Body of pancreas (tissue), 4 donors: Measurements from ENCODE around the gene PKD1L1. TPM values are rescaled to one million over a fixed set of nuclear protein-coding genes. Genes with fewer than 3 reads are reported as not detected.

Source experiments
- ATAC-seq: fragments of 150-250 bp; one replicate; pipeline ENCODE4 v1.9.1; 2016
- DNase-seq, 4 donors: peaks; one replicate each; pipeline ENCODE4 v3.0.0-alpha.2; 2019
- H3K27ac ChIP-seq, 4 donors: fragments of 200-600 bp; sonication (generic); 1 replicate in 3 of 4; 2 replicates in 1 of 4; pipeline versions ENCODE4 v1.5.1 to v1.6.1; 2016 to 2019; ENCODE audit warnings: mild to moderate bottlenecking in 1 of 4, mixed read lengths in 1 of 4, moderate library complexity in 1 of 4
- H3K27me3 ChIP-seq, 2 donors: fragments of 200-600 bp; sonication (generic); one replicate each; pipeline ENCODE4 v1.6.0; 2016; ENCODE audit warnings: mild to moderate bottlenecking in 1 of 2
- H3K36me3 ChIP-seq, 2 donors: fragments of 200-600 bp; sonication (generic); replicated peaks in 1 of 2; 2 replicates each; pipeline ENCODE4 v1.5.1; 2016; ENCODE audit warnings: low read depth in 2 of 2; ENCODE audit not compliant: insufficient read depth in 1 of 2
- H3K4me1 ChIP-seq: fragments of 200-600 bp; sonication (generic); one replicate; pipeline ENCODE4 v1.6.0; 2016
- H3K4me3 ChIP-seq, 2 donors: fragments of 200-600 bp; sonication (generic); 1 replicate in 1 of 2; 2 replicates in 1 of 2; pipeline ENCODE4 v1.5.1; 2016 to 2019
- H3K9me3 ChIP-seq, 3 donors: fragments of 200-600 bp; sonication (generic); 1 replicate in 2 of 3; 2 replicates in 1 of 3; pipeline ENCODE4 v1.5.1; 2016
- POLR2A ChIP-seq, 3 donors: fragments of 450-650 bp; IDR thresholded peaks; one replicate each; pipeline ENCODE4 v1.6.1; 2016; ENCODE audit warnings: antibody characterized with exemption in 3 of 3, mild to moderate bottlenecking in 2 of 3
- WGBS, 2 donors: methylation state at CpG; one replicate each; pipeline ENCODE4 v1.1.5; 2017; 5-methylcytosine and 5-hydroxymethylcytosine counted together
- intact Hi-C: fragments of 100-400 bp; cut with DNase I; formaldehyde crosslinking; loops from one replicate; pipeline ENCODE4 v1.15.1; 2023
- total RNA-seq, 2 donors: library from RNA; depleted of rRNA; stranded (reverse); fragments of >200 nt; gene quantifications; one replicate each; pipeline ENCODE4 v1.1.0, GENCODE V29; 2016
- TF ChIP-seq, protein P1 (sequence below), 7 experiments: fragments of 450-650 bp in 4 of 7; fragments of 200-600 bp in 3 of 7; sonication (generic) in 3 of 7; IDR thresholded peaks; one replicate each; pipeline ENCODE4 v1.5.1; 2016 to 2019; ENCODE audit warnings: antibody characterized with exemption in 7 of 7

The PKD1L1 gene
- total RNA-seq, 2 donors from 2014 or later: 0.26 to 4.0 TPM

GRCh38 chr7:47818796-47819606 is 129.3 kb downstream of the PKD1L1 start:
- WGBS, 2 donors: 50 to 53% methylated on average over 6 of the region's 6 CpGs
- no peak overlapping the region for H3K27ac ChIP-seq
- ATAC-seq (peak; percentile 85), DNase-seq (peak; percentile 70 to 80 (median 74))
- TF ChIP-seq POLR2A (IDR thresholded peaks at IDR 0.05): no peak
- TF ChIP-seq, protein P1, sequence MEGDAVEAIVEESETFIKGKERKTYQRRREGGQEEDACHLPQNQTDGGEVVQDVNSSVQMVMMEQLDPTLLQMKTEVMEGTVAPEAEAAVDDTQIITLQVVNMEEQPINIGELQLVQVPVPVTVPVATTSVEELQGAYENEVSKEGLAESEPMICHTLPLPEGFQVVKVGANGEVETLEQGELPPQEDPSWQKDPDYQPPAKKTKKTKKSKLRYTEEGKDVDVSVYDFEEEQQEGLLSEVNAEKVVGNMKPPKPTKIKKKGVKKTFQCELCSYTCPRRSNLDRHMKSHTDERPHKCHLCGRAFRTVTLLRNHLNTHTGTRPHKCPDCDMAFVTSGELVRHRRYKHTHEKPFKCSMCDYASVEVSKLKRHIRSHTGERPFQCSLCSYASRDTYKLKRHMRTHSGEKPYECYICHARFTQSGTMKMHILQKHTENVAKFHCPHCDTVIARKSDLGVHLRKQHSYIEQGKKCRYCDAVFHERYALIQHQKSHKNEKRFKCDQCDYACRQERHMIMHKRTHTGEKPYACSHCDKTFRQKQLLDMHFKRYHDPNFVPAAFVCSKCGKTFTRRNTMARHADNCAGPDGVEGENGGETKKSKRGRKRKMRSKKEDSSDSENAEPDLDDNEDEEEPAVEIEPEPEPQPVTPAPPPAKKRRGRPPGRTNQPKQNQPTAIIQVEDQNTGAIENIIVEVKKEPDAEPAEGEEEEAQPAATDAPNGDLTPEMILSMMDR (IDR thresholded peaks at IDR 0.05): peak; percentile 71 to 96 (median 95)
- intact Hi-C loops: loop anchor here (10.0 kb wide), 2 partner anchors 384 to 544 kb away; no protein-coding TSS in a partner anchor
- H3K27me3 ChIP-seq: no peaks in the 10 kb centered on the region
- H3K4me3 ChIP-seq: no peak overlapping the region
- no peaks in the 10 kb centered on the region for H3K4me1 ChIP-seq
- no peaks in the 10 kb centered on the region for H3K9me3 ChIP-seq
- no peaks in the 10 kb centered on the region for H3K36me3 ChIP-seq

- Histone ChIP-seq H3K4me3 (no peak overlapping the region), H3K27me3 (no peaks in the 10 kb centered on the region), H3K27ac (no peak overlapping the region), H3K4me1 (no peaks in the 10 kb centered on the region), H3K9me3 (no peaks in the 10 kb centered on the region), H3K36me3 (no peaks in the 10 kb centered on the region)
- ATAC-seq (no peak), DNase-seq (no peak)
- intact Hi-C loops: loop anchor here (10.0 kb wide), 2 partner anchors 383 to 543 kb away; no protein-coding TSS in a partner anchor
- no peak for TF ChIP-seq POLR2A (IDR thresholded peaks at IDR 0.05)
- WGBS, 2 donors: 82 to 87% methylated on average over 3 of the region's 3 CpGs
Measured at GRCh38 chr7:47817917-47818316, 130.3 kb downstream of the PKD1L1 start.

DNA sequence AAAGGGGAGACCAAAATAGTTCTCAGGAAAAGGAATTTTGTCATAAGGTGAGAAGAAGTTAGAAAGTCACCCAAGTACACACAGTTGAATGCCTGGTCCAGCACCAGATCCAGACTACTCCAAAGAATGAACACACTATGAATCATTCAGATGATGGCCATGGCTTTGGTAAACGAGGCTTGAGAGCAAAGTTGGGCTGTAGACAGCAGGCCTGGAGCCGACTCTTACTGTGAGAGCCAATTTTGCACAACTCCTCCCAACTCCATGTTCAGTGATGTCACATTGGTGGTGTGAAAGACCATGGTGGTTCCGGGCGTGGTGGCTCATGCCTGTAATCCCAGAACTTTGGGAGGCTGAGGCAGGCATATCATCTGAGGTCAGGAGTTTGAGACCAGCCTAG is 131.6 kb downstream of the PKD1L1 start:
- intact Hi-C loops: loop anchor here (10.0 kb wide), 2 partner anchors 382 to 542 kb away; no protein-coding TSS in a partner anchor

DNA sequence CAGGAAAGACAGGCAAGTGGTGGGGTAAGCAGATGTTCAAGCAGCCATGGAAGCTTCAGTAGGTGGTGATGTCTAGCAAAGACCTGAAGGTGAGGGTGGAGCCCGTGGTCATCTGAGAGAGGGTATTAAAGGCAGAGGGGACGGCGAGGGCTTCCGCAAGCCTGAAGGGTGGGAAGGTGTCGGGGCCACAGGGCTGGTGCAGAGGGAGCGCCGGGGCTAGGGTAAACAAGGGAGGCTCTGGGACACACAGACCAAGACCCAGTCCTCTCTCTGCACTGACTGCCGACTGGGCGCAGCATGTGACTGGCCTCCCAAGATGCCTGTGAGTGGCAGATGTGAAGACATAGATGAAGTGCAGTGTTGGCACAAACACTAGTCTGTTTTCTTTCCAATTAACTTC is 132.4 kb downstream of the PKD1L1 start:
- Histone ChIP-seq H3K27ac (no peak overlapping the region), H3K27me3 (no peaks in the 10 kb centered on the region), H3K36me3 (no peaks in the 10 kb centered on the region), H3K4me3 (no peak overlapping the region), H3K4me1 (no peaks in the 10 kb centered on the region), H3K9me3 (no peaks in the 10 kb centered on the region)
- intact Hi-C loops: loop anchor here (10.0 kb wide), 2 partner anchors 381 to 541 kb away; no protein-coding TSS in a partner anchor
- DNase-seq: no peak
- TF ChIP-seq, protein P1 (IDR thresholded peaks at IDR 0.05): no peak
- no peak for TF ChIP-seq POLR2A (IDR thresholded peaks at IDR 0.05)
- no peak for ATAC-seq
- WGBS, 2 donors: 84 to 88% methylated on average over 9 of the region's 9 CpGs

More for the DNA sequence above, 131.6 kb downstream of the PKD1L1 start:
- Histone ChIP-seq H3K27me3 (no peaks in the 10 kb centered on the region), H3K9me3 (no peaks in the 10 kb centered on the region), H3K4me1 (no peaks in the 10 kb centered on the region), H3K4me3 (no peak overlapping the region), H3K27ac (no peak overlapping the region), H3K36me3 (no peaks in the 10 kb centered on the region)
- TF ChIP-seq, protein P1 (IDR thresholded peaks at IDR 0.05): no peak
- DNase-seq: no peak
- ATAC-seq: no peak
- WGBS, 2 donors: 71 to 81% methylated on average over 4 of the region's 4 CpGs

GRCh38 chr7:47814905-47815613 is 133.2 kb downstream of the PKD1L1 start:
- TF ChIP-seq POLR2A (IDR thresholded peaks at IDR 0.05): no peak
- TF ChIP-seq, protein P1 (IDR thresholded peaks at IDR 0.05): no peak
- H3K27ac ChIP-seq: no peak overlapping the region
- intact Hi-C loops: loop anchor here (10.0 kb wide), 2 partner anchors 380 to 540 kb away; no protein-coding TSS in a partner anchor
- no peaks in the 10 kb centered on the region for H3K9me3 ChIP-seq
- H3K36me3 ChIP-seq: no peaks in the 10 kb centered on the region
- H3K4me3 ChIP-seq: no peak overlapping the region
- DNase-seq (no peak), ATAC-seq (no peak)
- no peaks in the 10 kb centered on the region for H3K27me3 ChIP-seq
- no peaks in the 10 kb centered on the region for H3K4me1 ChIP-seq
- 78 to 82% methylated on average over 7 to 11 of the region's 11 CpGs for WGBS, 2 donors
